Activated CD8-positive, alpha-beta memory T cell treated with anti-CD3 and anti-CD28 coated beads, Interleukin-2, amount 50 U/mL, for 1 hour (primary cell): ENCODE results near the gene SASS6.

Source experiments
- DNase-seq: peaks from one replicate; pipeline ENCODE4 v3.0.0-alpha.2; 2020; ENCODE audit errors: extremely low read depth

Gene SASS6

DNA sequence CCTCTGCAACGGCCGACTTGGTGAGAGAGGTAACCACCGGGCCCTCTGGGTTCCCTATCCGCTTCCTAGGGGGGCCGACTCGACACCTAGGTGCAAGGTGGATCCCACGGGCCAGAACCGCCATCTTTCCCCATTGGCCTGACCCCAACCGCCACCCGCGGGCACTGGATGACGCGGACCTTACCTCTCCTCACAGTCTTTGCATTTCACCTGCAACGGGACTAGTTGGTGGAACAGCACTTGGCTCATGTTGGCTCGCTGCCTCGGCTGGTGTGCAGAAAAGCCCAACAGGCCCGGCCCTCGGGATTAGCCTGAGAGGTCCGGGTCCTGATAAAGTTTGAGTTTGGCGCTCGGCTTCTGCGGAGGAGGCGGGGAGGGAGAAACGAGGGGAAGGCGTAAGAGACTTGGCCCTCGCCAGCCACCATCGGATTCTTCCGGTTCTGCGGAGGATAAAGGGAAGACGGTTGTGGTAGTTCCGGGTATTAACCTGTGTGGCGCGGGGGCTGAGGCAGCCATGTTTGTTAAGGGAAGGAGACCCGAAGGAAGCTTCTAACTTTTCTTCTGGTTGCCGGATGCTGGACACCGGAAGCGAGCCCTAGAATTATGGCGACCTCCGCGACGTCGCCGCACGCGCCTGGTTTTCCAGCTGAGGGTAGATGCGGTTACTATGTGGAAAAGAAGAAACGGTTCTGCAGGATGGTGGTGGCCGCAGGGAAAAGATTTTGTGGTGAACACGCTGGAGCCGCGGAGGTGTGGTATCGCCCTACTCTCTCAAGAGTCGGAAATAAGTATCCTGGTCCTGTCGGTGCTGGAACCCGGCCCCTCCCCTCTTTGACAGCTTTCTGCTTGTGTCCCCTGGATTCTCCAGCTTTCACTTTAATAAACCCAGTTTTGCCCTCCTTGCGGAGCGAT is at the start of gene SASS6, which contains the start of gene TRMT13:
Gene SASS6 (minus strand): TSS at position 365 of the 912 bp plus-strand sequence. CDS start 116 bp downstream, at position 249.
Gene TRMT13 (plus strand): TSS at position 598 of the 912 bp plus-strand sequence. CDS start 6 bp downstream, at position 604.
- peak; percentile 91 for DNase-seq

GRCh38 chr1:100178091-100178490 is 45.4 kb upstream of the SASS6 start, which contains the start of gene LRRC39:
LRRC39 (minus strand) TSS chr1:100178256; CDS start chr1:100168516, 9,740 bp downstream.
- no peak for DNase-seq

DNA sequence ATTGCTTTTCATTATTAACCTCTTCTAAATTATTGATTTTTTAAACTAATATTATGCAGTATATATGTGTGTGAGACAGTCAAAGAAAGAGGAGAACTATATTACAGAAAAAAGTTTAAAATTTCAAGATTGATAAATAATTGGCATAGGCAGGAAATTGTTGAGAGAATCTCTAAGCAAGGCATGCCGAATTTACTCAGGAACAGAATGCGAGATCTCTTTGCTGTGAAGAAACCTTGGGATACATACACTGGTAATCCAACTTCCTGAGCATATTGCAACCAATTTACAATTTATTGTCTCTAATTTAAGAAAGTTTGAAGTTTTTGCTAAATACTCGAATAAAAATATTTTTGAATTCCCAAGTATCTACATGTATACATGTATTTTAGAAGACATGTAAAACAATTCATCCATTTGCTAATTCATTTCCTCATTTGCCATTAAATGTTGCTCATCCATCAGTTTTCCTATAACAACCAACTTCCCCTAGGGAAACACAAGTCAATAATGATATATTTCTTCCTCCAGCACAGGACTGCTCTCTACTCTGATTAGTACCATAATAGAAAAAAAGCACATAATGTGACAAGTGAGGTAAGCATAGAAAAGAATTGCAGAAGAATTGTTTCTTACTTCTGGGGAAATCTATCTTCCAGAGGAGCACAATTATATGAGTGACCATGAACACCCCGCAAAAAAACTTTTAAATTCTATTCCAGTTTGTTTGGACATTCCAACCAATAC is 44.7 kb upstream of the SASS6 start:
- no peak for DNase-seq

DNA sequence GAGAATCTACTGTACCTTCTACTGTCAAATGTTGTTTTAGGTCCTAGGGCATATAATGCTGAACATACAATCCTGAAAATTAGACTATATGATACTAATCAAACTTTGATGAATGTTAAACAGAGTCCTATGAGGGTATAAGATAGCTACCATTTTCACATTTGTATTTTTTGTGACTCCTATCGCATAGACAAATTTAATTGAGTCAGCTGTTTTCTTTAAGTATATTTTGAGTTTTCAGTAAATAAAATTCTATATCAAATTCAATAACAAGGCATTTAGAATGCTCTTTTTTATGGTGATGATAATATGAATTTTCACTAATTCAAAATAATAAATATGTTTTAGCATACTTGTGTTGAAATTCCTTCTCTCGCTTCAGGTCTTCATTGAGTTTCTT is 35.3 kb upstream of the SASS6 start:
- no peak for DNase-seq

- no peak for DNase-seq
Measured at GRCh38 chr1:100164702-100165101, 32.0 kb upstream of the SASS6 start.

DNA sequence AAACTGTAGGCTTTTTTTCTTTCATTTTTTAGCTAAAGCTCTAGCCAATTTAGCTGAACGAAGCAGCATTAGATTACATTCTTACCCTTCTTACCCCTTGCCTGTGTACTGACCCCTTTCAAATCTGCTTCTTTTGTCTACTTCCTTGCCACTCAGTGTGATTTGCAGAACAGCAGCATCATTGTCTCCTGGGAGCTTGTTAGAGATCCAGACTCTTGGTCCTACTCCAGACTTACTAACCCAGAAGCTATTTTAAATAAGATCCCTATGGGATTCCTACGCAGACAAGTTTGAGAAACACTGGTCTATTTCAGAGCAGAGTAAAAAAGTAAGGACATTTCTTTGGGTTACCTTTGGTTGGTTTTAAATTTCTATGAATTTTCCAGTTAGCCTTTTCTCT is 31.5 kb upstream of the SASS6 start:
- no peak for DNase-seq

GRCh38 chr1:100162881-100163280 is 30.2 kb upstream of the SASS6 start:
- no peak for DNase-seq

DNA sequence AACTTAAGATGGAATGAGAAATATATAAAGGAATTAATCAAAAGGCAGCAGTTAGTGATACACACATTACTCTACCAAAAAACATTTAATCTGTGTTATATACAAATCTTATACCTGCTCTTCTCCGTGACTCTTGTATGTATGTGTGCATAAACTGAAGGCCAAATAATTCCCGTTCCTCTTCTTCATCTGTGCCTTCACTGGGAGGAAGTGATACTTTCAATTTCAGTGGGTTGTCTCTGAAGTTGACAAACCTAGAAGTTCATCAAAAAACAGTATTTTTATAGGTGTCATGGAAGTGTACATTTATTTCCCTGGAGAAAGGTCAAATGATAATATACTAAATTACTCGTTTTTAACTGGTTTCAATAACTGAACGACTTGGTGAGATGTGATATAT is 19.5 kb upstream of the SASS6 start:
- DNase-seq: no peak

- DNase-seq: no peak
Measured at GRCh38 chr1:100151679-100152078, 18.9 kb upstream of the SASS6 start.

DNA sequence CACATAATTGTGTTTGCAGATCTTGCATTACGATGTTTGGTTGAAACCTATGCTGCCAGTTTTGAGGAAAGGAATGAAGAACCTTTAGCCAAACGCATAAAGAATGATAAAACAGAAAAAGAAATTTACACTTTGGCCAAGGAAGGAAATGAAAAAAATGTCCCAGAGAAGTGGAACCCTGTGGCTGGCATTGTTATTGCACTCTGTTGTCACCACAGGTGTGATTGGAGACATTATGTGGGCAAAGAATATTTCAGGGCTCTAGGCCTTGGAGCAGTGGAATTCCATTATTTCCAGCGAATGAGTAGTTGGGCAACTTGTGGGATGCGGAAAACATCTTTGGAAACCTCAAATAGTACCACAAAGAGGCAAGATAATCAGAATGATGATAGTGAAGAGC is 15.1 kb upstream of the SASS6 start:
- no peak for DNase-seq

DNA sequence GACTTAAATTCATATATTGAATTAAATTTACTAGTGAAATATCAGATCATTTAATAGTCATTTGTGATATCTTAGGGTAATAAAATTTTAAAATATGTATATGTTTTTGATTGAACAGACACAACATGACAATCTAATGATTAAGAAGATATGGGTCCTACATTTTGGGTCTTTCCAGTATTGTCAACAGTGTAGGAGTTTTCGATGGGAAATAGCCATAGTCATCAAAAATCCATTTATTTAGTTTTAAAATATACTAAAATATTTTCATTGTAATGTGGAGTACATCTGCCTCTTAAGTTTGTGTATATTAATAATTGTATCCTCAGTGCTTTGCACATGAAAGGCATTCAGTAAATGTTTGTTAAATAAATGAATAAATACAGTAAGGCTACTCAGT is 14.2 kb upstream of the SASS6 start:
- DNase-seq: no peak

DNA sequence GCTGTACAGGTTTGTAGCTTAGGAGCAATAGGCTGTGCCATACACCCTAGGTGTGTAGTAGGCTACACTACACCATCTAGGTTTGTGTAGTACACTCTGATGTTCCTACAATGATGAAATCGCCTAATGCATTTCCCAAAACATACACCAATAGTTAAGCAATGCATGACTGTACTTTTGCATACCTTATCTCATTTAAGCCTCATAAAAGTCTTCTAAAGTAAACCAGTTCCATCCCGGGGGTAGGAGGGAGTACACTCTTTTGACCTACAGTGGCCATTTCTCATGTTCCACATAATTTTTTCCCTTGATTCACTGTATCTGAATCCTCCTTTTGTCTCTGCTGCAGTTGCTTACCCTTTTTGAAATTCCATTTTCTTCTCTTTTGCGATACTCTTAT is 12.4 kb upstream of the SASS6 start:
- DNase-seq: no peak

- no peak for DNase-seq
Measured at GRCh38 chr1:100142343-100142742, 9.6 kb upstream of the SASS6 start.

DNA sequence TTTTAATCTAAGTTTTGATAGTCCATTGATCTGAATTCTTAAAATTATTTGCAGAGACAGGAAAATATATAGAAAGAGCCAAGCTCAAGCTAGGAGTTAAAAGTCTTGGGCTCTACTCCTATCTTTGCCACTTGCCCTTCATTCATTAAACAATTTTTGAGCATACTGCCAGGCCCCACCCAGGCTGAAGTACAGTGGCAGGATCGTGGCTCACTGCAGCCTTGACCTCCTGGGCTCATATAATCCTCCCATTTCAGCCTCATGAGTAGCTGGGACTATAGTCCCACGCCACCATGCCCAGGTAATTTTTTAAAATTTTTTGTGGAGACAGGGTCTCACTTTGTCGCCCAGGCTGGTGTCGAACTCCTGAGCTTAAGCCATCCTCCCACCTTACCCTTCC is 8.5 kb upstream of the SASS6 start:
- no peak for DNase-seq

DNA sequence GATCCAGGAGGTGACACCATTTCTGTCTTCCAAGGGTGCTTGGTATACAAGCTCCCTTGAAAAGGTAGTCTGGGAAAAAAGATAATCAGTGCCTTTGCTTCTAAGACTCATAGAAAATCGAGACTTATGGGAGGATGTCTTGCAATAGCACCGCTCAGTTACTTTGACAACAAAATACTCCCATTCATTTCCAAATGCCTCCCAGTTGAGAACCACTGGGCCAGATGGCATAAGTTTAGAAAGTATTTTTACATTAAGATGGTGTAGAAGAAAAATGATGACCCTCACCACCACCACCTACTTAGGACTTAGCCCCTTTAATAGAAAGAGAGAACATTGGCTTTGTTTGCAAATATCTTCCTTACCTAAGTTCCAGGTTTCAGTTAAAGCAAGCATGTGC is 4.9 kb upstream of the SASS6 start:
- no peak for DNase-seq

DNA sequence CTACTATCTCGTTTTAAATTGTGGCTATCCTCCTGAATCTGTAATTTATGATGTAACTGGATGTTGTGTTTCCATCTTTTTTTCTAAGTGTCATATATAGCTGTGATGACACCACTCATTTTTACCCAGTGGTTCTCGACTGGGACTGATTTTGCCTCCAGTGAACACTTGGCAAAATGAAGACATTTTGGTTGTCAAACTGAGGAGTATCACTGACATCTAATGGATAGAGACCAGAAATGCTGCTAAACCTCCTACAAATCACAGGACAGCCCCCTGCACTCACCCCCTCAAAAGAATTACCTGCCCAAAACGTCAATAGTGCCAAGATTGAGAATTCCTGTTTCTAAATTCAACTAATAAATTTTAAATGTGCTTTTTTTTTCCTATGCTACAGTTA is 2.1 kb upstream of the SASS6 start:
- DNase-seq: no peak

DNA sequence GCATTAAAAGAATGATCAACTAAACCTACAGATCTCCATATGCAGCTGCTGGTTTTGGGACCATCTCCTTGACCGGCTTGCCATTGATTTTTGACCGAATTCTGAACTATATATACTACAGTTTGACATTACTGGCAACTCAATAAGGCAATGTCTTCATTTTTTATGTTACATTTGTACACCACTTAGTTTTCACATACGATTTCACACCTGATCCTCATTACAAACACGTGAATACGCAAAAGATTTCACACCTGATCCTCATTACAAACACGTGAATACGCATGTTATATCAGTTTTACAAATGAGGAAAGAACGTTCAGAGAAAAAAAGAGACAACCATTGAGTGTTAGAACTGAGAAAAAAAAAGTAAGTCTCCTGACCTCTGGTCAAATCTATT is 1.1 kb downstream of the SASS6 start:
- no peak for DNase-seq

- no peak for DNase-seq
Measured at GRCh38 chr1:100130552-100131077, 2.1 kb downstream of the SASS6 start.

GRCh38 chr1:100127226-100127625 is 5.5 kb downstream of the SASS6 start:
- no peak for DNase-seq

- no peak for DNase-seq
Measured at GRCh38 chr1:100122177-100122576, 10.6 kb downstream of the SASS6 start.

- no peak for DNase-seq
Measured at GRCh38 chr1:100115524-100115923, 17.2 kb downstream of the SASS6 start.

- DNase-seq: no peak
Measured at GRCh38 chr1:100109554-100110066, 23.1 kb downstream of the SASS6 start.
